ENCODE results near the gene STEAP3.

DNA sequence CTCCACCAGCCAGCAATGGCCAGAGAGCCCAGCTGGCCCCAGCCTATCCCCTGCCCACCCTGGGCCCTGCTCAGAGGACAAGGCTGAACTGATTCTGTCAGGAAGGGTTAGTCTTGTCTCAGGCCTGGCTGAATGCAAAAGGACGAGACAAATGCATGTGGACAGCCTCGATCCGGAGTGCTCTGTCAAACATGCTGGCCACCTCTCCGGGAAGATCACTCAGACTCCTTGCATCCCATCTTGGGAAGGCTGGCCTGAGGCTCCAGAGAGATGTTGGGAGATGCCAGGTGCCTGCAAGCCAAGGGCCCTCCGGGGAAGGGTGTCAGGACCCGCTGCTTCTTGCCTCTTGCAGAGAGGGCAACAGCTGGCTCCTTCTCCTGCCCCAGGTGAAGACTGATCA, 44.9 kb upstream of the STEAP3 start:
- TF ChIP-seq CTCF (IDR thresholded peaks at IDR 0.05) (no peak), POLR2A (IDR thresholded peaks at IDR 0.05) (no peak)

All from body of pancreas (tissue), 4 donors.